CD4-positive, alpha-beta memory T cell (primary cell): ENCODE results near the gene SRC. TPM values are rescaled to one million over a fixed set of nuclear protein-coding genes. Genes with fewer than 3 reads are reported as not detected.

Experiments used
- CTCF ChIA-PET: fragments of 350-600 bp; sonication (Branson Sonifier 250); formaldehyde crosslinking; loops from one replicate; lab custom pipeline; 2021; ENCODE audit warnings: inconsistent platforms; ENCODE audit not compliant: partially characterized antibody; lab: Charles Lee
- POLR2A ChIA-PET: fragments of 350-600 bp; sonication (Branson Sonifier 250); formaldehyde crosslinking; loops from one replicate; lab custom pipeline; 2021; ENCODE audit not compliant: partially characterized antibody; lab: Charles Lee
- DNase-seq, 5 donors: peaks; one replicate each; pipeline versions ENCODE4 v3.0.0 to v3.0.0-alpha.2; 2020 to 2022; ENCODE audit warnings: mixed read lengths in 1 of 5
- H3K27ac ChIP-seq: one replicate; pipeline ENCODE4 v1.7.0; 2013; ENCODE audit warnings: low read depth, low read length
- H3K27me3 ChIP-seq: 2 replicates; pipeline ENCODE4 v1.7.0; 2013; ENCODE audit warnings: mild to moderate bottlenecking, low read length, moderate library complexity; ENCODE audit not compliant: insufficient read depth
- H3K36me3 ChIP-seq: 2 replicates; pipeline ENCODE4 v1.7.0; 2013; ENCODE audit warnings: mild to moderate bottlenecking, low read length, moderate library complexity; ENCODE audit not compliant: insufficient read depth
- H3K4me1 ChIP-seq: 2 replicates; pipeline ENCODE4 v1.7.0; 2013; ENCODE audit warnings: mild to moderate bottlenecking, low read length, moderate library complexity; ENCODE audit not compliant: insufficient read depth
- H3K4me3 ChIP-seq, 2 donors: one replicate each; pipeline ENCODE4 v1.7.0; 2013; ENCODE audit warnings: low read length in 2 of 2, mild to moderate bottlenecking in 1 of 2
- H3K9me3 ChIP-seq, 2 donors: one replicate each; pipeline ENCODE4 v1.7.0; 2013; ENCODE audit warnings: low read length in 2 of 2, control low read depth in 1 of 2; ENCODE audit not compliant: control insufficient read depth in 1 of 2
- H3K27ac Mint-ChIP-seq, 7 donors: one replicate each; pipeline ENCODE4 v1.8.0; 2020 to 2021; ENCODE audit warnings: mixed read lengths in 7 of 7, mild to moderate bottlenecking in 6 of 7, inconsistent platforms in 3 of 7, moderate library complexity in 3 of 7
- H3K27me3 Mint-ChIP-seq, 2 donors: one replicate each; pipeline ENCODE4 v1.8.0; 2020 to 2021; ENCODE audit warnings: mixed read lengths in 2 of 2
- H3K36me3 Mint-ChIP-seq, 2 donors: one replicate each; pipeline ENCODE4 v1.8.0; 2020 to 2021; ENCODE audit warnings: mixed read lengths in 2 of 2, inconsistent platforms in 1 of 2, mild to moderate bottlenecking in 1 of 2
- H3K4me1 Mint-ChIP-seq, 4 donors: one replicate each; pipeline ENCODE4 v1.8.0; 2020 to 2021; ENCODE audit warnings: mixed read lengths in 4 of 4, mild to moderate bottlenecking in 1 of 4
- H3K4me3 Mint-ChIP-seq, 8 donors: one replicate each; pipeline ENCODE4 v1.8.0; 2020 to 2021; ENCODE audit warnings: mixed read lengths in 8 of 8, mild to moderate bottlenecking in 7 of 8, moderate library complexity in 6 of 8, inconsistent platforms in 3 of 8
- H3K9me3 Mint-ChIP-seq, 8 donors: one replicate each; pipeline ENCODE4 v1.8.0; 2020 to 2021; ENCODE audit warnings: mixed read lengths in 8 of 8, mild to moderate bottlenecking in 5 of 8, inconsistent platforms in 3 of 8, moderate library complexity in 1 of 8
- intact Hi-C: fragments of 100-400 bp; cut with micrococcal nuclease; formaldehyde crosslinking; loops from one replicate; pipeline ENCODE4 v1.15.1; 2023
- polyA plus RNA-seq, 2 donors: library from polyadenylated mRNA; unstranded; fragments of 300-500 nt; fragmentation: Illumina TruSeq; gene quantifications; one replicate each; pipeline ENCODE4 v1.2.3, GENCODE V29; 2021
- total RNA-seq, 2 experiments: library from RNA; stranded (reverse); gene quantifications; one replicate each; pipeline ENCODE4 v1.2.3, GENCODE V29; 2021

Gene SRC
- total and polyA plus RNA-seq, 4 experiments from 2014 or later = 0.32 to 4.5 (median 2.3) TPM

DNA sequence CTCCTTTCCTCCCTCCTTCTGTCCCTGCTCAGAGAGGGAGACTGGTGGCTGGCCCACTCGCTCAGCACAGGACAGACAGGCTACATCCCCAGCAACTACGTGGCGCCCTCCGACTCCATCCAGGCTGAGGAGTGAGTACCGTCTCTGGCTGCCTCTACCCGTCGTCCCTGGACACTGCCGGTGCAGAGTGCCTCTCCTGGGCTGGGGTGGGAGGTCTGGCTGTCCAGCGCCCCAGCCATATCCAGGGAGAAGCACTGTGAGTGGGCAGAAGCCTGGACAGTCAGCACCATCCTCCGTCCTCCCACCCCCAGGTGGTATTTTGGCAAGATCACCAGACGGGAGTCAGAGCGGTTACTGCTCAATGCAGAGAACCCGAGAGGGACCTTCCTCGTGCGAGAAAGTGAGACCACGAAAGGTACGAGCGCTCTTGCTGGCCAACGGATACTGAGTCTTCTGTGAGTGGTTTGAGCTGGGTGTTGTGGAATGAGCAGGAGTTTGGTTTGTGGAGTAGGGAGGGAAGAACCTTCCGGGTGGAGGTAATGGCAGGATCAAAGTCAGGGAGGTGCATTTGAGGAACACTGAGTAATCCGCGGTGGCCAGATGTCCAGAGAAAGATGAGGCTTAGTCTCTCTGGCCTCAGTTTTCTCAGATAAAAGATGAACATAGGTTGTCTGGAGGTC is 48.1 kb downstream of the SRC start:
- Mint-ChIP-seq H3K4me3 (no peak overlapping the region), H3K36me3 (no peaks in the 10 kb centered on the region), H3K9me3 (no peaks in the 10 kb centered on the region), H3K27me3 (no peaks in the 10 kb centered on the region), H3K4me1 (no peaks in the 10 kb centered on the region), H3K27ac (peak overlapping the region in 1 of 7 donors; percentile 57)
- intact Hi-C loops = no loop called here
- peak in 1 of 5 donors; percentile 26 for DNase-seq
- POLR2A ChIA-PET = no interaction called here
- H3K9me3 ChIP-seq = no peaks in the 10 kb centered on the region
- no peak overlapping the region for H3K27ac ChIP-seq
- no peaks in the 10 kb centered on the region for H3K4me1 ChIP-seq
- no peaks in the 10 kb centered on the region for H3K36me3 ChIP-seq
- H3K27me3 ChIP-seq = no peaks in the 10 kb centered on the region
- no peak overlapping the region for H3K4me3 ChIP-seq
- CTCF ChIA-PET = no interaction called here

- Mint-ChIP-seq H3K27me3 (no peaks in the 10 kb centered on the region), H3K4me1 (no peaks in the 10 kb centered on the region), H3K27ac (peak overlapping the region in 1 of 7 donors; percentile 85), H3K36me3 (no peaks in the 10 kb centered on the region), H3K4me3 (no peak overlapping the region), H3K9me3 (no peaks in the 10 kb centered on the region)
- ChIA-PET CTCF (no interaction called here), POLR2A (no interaction called here)
- intact Hi-C loops = no loop called here
- Histone ChIP-seq H3K4me3 (no peak overlapping the region), H3K27ac (no peak overlapping the region), H3K36me3 (no peaks in the 10 kb centered on the region), H3K9me3 (no peaks in the 10 kb centered on the region), H3K27me3 (no peaks in the 10 kb centered on the region), H3K4me1 (no peaks in the 10 kb centered on the region)
- peak in 1 of 5 donors; percentile 16 for DNase-seq
Measured at GRCh38 chr20:37394543-37395409, 48.8 kb downstream of the SRC start.

DNA sequence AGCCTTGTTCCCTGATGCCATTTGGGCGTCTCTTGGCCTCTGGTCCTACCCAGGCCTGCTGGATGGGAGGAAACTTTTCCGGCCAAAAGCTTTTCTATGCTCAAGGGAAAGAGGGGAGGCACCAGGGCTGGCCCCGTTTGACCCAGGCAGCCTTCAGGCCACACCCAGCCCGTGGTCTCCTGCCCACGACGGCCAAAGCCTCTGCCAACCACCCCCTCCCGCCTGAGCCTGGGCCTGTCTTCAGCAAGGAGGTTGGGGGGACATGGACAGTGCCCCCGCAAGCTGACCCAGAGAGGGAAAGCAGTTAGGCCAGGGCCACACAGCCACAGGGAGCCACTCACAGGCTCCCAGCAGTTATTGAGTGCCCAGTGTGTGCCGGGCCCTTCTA is 49.5 kb downstream of the SRC start:
- Mint-ChIP-seq H3K9me3 (no peaks in the 10 kb centered on the region), H3K4me3 (no peak overlapping the region), H3K27ac (no peak overlapping the region), H3K27me3 (no peaks in the 10 kb centered on the region), H3K4me1 (no peaks in the 10 kb centered on the region), H3K36me3 (no peaks in the 10 kb centered on the region)
- no peak for DNase-seq
- no peaks in the 10 kb centered on the region for H3K4me1 ChIP-seq
- H3K27me3 ChIP-seq = no peaks in the 10 kb centered on the region
- intact Hi-C loops = no loop called here
- CTCF ChIA-PET = no interaction called here
- H3K36me3 ChIP-seq = no peaks in the 10 kb centered on the region
- H3K4me3 ChIP-seq = no peak overlapping the region
- POLR2A ChIA-PET = no interaction called here
- H3K9me3 ChIP-seq = no peaks in the 10 kb centered on the region
- no peak overlapping the region for H3K27ac ChIP-seq

DNA sequence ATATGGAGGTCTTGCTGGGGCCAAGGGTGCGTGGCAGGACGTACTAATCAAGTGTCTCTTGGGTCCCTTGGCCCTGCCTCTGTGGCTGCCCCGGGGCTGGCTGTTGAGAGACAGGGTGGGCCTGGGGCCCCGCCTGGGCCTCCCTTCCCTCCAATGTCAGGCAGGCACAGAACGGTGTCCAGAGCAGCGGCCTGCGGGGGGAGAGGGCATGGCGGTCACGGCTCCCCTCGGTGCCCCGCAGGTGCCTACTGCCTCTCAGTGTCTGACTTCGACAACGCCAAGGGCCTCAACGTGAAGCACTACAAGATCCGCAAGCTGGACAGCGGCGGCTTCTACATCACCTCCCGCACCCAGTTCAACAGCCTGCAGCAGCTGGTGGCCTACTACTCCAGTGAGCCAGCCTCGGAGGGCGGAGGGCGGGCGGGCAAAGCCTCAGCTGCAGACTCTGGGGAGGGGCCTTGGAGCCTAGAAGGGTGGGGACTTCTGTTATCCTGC is 50.0 kb downstream of the SRC start:
- DNase-seq = peak in 1 of 5 donors; percentile 35
- POLR2A ChIA-PET = no interaction called here
- no peaks in the 10 kb centered on the region for H3K27me3 Mint-ChIP-seq

GRCh38 chr20:37396416-37397075 is 50.6 kb downstream of the SRC start:
- intact Hi-C loops = no loop called here
- Histone ChIP-seq H3K27ac (no peak overlapping the region), H3K4me1 (no peaks in the 10 kb centered on the region), H3K36me3 (no peaks in the 10 kb centered on the region), H3K4me3 (no peak overlapping the region), H3K27me3 (no peaks in the 10 kb centered on the region), H3K9me3 (no peaks in the 10 kb centered on the region)
- Mint-ChIP-seq H3K9me3 (no peaks in the 10 kb centered on the region), H3K4me3 (no peak overlapping the region), H3K36me3 (no peaks in the 10 kb centered on the region), H3K4me1 (no peaks in the 10 kb centered on the region), H3K27ac (no peak overlapping the region), H3K27me3 (no peaks in the 10 kb centered on the region)
- ChIA-PET POLR2A (no interaction called here), CTCF (interaction anchor here (1.3 kb wide), 1 partner anchor 12 kb away, joined by 5 read pairs; no protein-coding TSS in a partner anchor)
- peak in 1 of 5 donors; percentile 1 for DNase-seq

More for the DNA sequence above, 50.0 kb downstream of the SRC start:
- H3K36me3 Mint-ChIP-seq = no peaks in the 10 kb centered on the region
- no peaks in the 10 kb centered on the region for H3K9me3 Mint-ChIP-seq
- no peaks in the 10 kb centered on the region for H3K4me1 Mint-ChIP-seq
- H3K36me3 ChIP-seq = no peaks in the 10 kb centered on the region
- H3K27ac Mint-ChIP-seq = no peak overlapping the region
- H3K4me3 Mint-ChIP-seq = no peak overlapping the region
- no peak overlapping the region for H3K27ac ChIP-seq
- intact Hi-C loops = no loop called here
- CTCF ChIA-PET = interaction anchor here (1.3 kb wide), 1 partner anchor 11 kb away, joined by 5 read pairs; no protein-coding TSS in a partner anchor
- no peaks in the 10 kb centered on the region for H3K27me3 ChIP-seq
- H3K4me3 ChIP-seq = no peak overlapping the region
- H3K9me3 ChIP-seq = no peaks in the 10 kb centered on the region
- H3K4me1 ChIP-seq = no peaks in the 10 kb centered on the region

DNA sequence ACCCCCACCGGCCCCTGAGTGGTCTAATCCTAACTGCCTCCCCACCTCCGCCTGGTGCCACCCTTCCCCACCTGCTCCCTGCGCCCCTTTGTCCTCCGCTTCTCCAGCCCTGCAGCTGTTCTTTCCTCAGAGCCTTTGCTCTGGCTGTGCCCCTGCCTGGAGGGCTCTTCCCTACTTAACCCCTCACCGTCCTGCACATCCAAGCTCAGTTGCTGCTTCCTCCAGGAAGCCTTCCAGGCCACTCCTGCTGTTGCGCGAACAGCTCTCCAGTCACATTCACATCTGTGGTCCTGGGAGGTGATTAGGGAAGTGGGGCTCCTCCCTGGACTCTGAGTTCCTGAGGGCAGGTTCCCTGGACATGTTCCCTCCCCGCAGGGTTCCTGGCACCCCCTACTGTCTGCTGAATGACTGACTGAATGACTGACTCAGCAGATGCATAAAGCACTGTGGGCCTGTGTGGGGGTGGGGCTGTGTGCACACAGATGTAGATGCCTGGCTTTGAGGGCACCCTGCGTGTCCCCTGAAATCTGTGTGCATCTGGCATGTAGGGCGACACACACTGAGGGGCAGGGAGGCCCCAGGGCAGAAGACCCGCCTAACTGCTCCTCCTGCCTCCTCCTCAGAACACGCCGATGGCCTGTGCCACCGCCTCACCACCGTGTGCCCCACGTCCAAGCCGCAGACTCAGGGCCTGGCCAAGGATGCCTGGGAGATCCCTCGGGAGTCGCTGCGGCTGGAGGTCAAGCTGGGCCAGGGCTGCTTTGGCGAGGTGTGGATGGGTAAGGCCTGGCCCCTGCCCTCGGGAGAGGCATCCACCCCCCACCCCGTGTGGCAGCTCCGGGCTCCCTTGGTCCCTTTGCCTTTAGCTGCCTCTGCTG is 51.4 kb downstream of the SRC start:
- Mint-ChIP-seq H3K27ac (no peak overlapping the region), H3K4me3 (no peak overlapping the region), H3K4me1 (no peaks in the 10 kb centered on the region), H3K27me3 (no peaks in the 10 kb centered on the region), H3K9me3 (no peaks in the 10 kb centered on the region), H3K36me3 (no peaks in the 10 kb centered on the region)
- H3K27ac ChIP-seq = no peak overlapping the region
- intact Hi-C loops = no loop called here
- ChIA-PET CTCF (interaction anchor here (1.3 kb wide), 1 partner anchor 13 kb away, joined by 5 read pairs; no protein-coding TSS in a partner anchor), POLR2A (no interaction called here)
- no peaks in the 10 kb centered on the region for H3K4me1 ChIP-seq
- DNase-seq = peak in 1 of 5 donors; percentile 11
- no peaks in the 10 kb centered on the region for H3K36me3 ChIP-seq
- no peak overlapping the region for H3K4me3 ChIP-seq
- no peaks in the 10 kb centered on the region for H3K9me3 ChIP-seq
- H3K27me3 ChIP-seq = no peaks in the 10 kb centered on the region
